Osteoblast (primary cell): ENCODE measurements around the gene CHRNG. TPM values are rescaled to one million over a fixed set of nuclear protein-coding genes. Genes with fewer than 3 reads are reported as not detected.

Source experiments
- DNase-seq: peaks from one replicate; pipeline ENCODE4 v3.0.0; 2011; ENCODE audit warnings: low spot score, mixed read lengths; ENCODE audit not compliant: insufficient read length; ENCODE audit errors: missing footprints
- H2AFZ ChIP-seq: 2 replicates; pipeline ENCODE4 v1.6.0; 2011; ENCODE audit warnings: mild to moderate bottlenecking, low read length
- H3K27ac ChIP-seq: 2 replicates; pipeline ENCODE4 v1.5.1; 2011; ENCODE audit warnings: mild to moderate bottlenecking, low read depth, low read length, moderate library complexity
- H3K27me3 ChIP-seq: 2 replicates; pipeline ENCODE4 v1.6.0; 2012; ENCODE audit warnings: mild to moderate bottlenecking, control low read depth, inconsistent platforms, low read length, moderate library complexity; ENCODE audit not compliant: insufficient read depth
- H3K36me3 ChIP-seq: 2 replicates; pipeline ENCODE4 v1.5.1; 2011; ENCODE audit warnings: mild to moderate bottlenecking, low read length, control low read depth, moderate library complexity; ENCODE audit not compliant: insufficient read depth
- H3K4me1 ChIP-seq: 2 replicates; pipeline ENCODE4 v1.5.1; 2011; ENCODE audit warnings: mild to moderate bottlenecking, low read length, control low read depth, moderate library complexity; ENCODE audit not compliant: insufficient read depth
- H3K4me2 ChIP-seq: 2 replicates; pipeline ENCODE4 v1.6.0; 2011; ENCODE audit warnings: mild to moderate bottlenecking, low read length; ENCODE audit not compliant: insufficient read depth
- H3K4me3 ChIP-seq: fragments of 200-600 bp; sonication (generic); 3 replicates; pipeline ENCODE4 v1.5.1; 2012; ENCODE audit warnings: mild to moderate bottlenecking, low read length, inconsistent platforms; ENCODE audit not compliant: insufficient read depth
- H3K79me2 ChIP-seq: 2 replicates; pipeline ENCODE4 v1.6.0; 2012; ENCODE audit warnings: mild to moderate bottlenecking, low read length, control low read depth, inconsistent platforms; ENCODE audit not compliant: insufficient read depth
- H3K9me3 ChIP-seq: 2 replicates; pipeline ENCODE4 v1.5.1; 2011; ENCODE audit warnings: low read depth, low read length, control low read depth
- H4K20me1 ChIP-seq: 2 replicates; pipeline ENCODE4 v1.6.0; 2012; ENCODE audit warnings: mild to moderate bottlenecking, low read length, control low read depth; ENCODE audit not compliant: insufficient read depth
- CTCF ChIP-seq: IDR thresholded peaks from 2 replicates; pipeline ENCODE4 v1.5.1; 2011; ENCODE audit warnings: mild to moderate bottlenecking, low read depth, low read length, moderate library complexity; ENCODE audit errors: extremely low read depth
- total RNA-seq: library from RNA; depleted of rRNA; stranded (reverse); fragments of >200 nt; gene quantifications from 2 replicates; pipeline ENCODE4 v1.2.3, GENCODE V29; 2012

Gene CHRNG
- total RNA-seq, 1 donor: not detected

- Histone ChIP-seq H3K4me3 (no peak overlapping the region), H3K9me3 (no peaks in the 10 kb centered on the region), H3K27me3 (no peaks in the 10 kb centered on the region), H3K79me2 (peaks cover 5% of the 10 kb centered on the region), H3K36me3 (peaks cover 60% of the 10 kb centered on the region), H3K4me2 (no peak overlapping the region), H4K20me1 (peaks cover 9% of the 10 kb centered on the region), H2AFZ (no peak overlapping the region), H3K4me1 (peaks cover 24% of the 10 kb centered on the region), H3K27ac (no peak overlapping the region)
- no peak for TF ChIP-seq CTCF
- no peak for DNase-seq
Measured at GRCh38 chr2:232571026-232571474, 31.6 kb downstream of the CHRNG start.

- no peaks in the 10 kb centered on the region for H3K9me3 ChIP-seq
- H3K27me3 ChIP-seq: no peaks in the 10 kb centered on the region
- H3K4me3 ChIP-seq: no peak overlapping the region
- no peak overlapping the region for H3K27ac ChIP-seq
- H2AFZ ChIP-seq: no peak overlapping the region
- peaks cover 44% of the 10 kb centered on the region for H3K36me3 ChIP-seq
- DNase-seq: no peak
- H4K20me1 ChIP-seq: peaks cover 4% of the 10 kb centered on the region
- H3K79me2 ChIP-seq: peaks cover 5% of the 10 kb centered on the region
- no peak overlapping the region for H3K4me2 ChIP-seq
- peaks cover 27% of the 10 kb centered on the region for H3K4me1 ChIP-seq
- no peak for TF ChIP-seq CTCF
Measured at GRCh38 chr2:232573042-232573441, 33.5 kb downstream of the CHRNG start.

- peak overlapping the region; percentile 42 for H3K27ac ChIP-seq
- DNase-seq: no peak
- H3K36me3 ChIP-seq: peaks cover 37% of the 10 kb centered on the region
- H3K4me1 ChIP-seq: peaks cover 19% of the 10 kb centered on the region
- H2AFZ ChIP-seq: no peak overlapping the region
- no peak overlapping the region for H3K4me3 ChIP-seq
- TF ChIP-seq CTCF: no peak
- H3K9me3 ChIP-seq: no peaks in the 10 kb centered on the region
- H3K27me3 ChIP-seq: no peaks in the 10 kb centered on the region
- H3K79me2 ChIP-seq: peaks cover 2% of the 10 kb centered on the region
- H3K4me2 ChIP-seq: no peak overlapping the region
- H4K20me1 ChIP-seq: peaks cover 3% of the 10 kb centered on the region
Measured at GRCh38 chr2:232573771-232574435, 34.4 kb downstream of the CHRNG start.

- peaks cover 19% of the 10 kb centered on the region for H3K4me1 ChIP-seq
- H2AFZ ChIP-seq: no peak overlapping the region
- H3K79me2 ChIP-seq: no peaks in the 10 kb centered on the region
- no peaks in the 10 kb centered on the region for H3K9me3 ChIP-seq
- no peak for TF ChIP-seq CTCF
- H3K27ac ChIP-seq: peak overlapping the region; percentile 31
- no peaks in the 10 kb centered on the region for H4K20me1 ChIP-seq
- peaks cover 28% of the 10 kb centered on the region for H3K36me3 ChIP-seq
- no peak for DNase-seq
- no peak overlapping the region for H3K4me3 ChIP-seq
- H3K27me3 ChIP-seq: no peaks in the 10 kb centered on the region
- H3K4me2 ChIP-seq: no peak overlapping the region
Measured at GRCh38 chr2:232574674-232575403, 35.3 kb downstream of the CHRNG start.
